Astrocyte (in vitro differentiated cells and primary cell): ENCODE measurements around the gene PRDM12. TPM values are rescaled to one million over a fixed set of nuclear protein-coding genes. Genes with fewer than 3 reads are reported as not detected.

Source experiments
- DNase-seq: peaks from one replicate; pipeline ENCODE4 v3.0.0-alpha.2; 2010; ENCODE audit warnings: low read depth
- FAIRE-seq: peaks from 2 replicates; lab custom pipeline; 2011; peaks lifted over from hg19 to GRCh38; lab: Jason Lieb, UNC
- H2AFZ ChIP-seq: 2 replicates; pipeline ENCODE4 v1.6.0; 2012; ENCODE audit warnings: low read depth, low read length, inconsistent platforms
- H3K27ac ChIP-seq: 2 replicates; pipeline ENCODE4 v1.5.1; 2011; ENCODE audit warnings: low read depth, low read length, inconsistent platforms
- H3K27me3 ChIP-seq: 2 replicates; pipeline ENCODE4 v1.6.0; 2011; ENCODE audit warnings: low read length, inconsistent platforms; ENCODE audit not compliant: insufficient read depth
- H3K36me3 ChIP-seq: 2 replicates; pipeline ENCODE4 v1.5.1; 2011; ENCODE audit warnings: low read length, inconsistent platforms; ENCODE audit not compliant: insufficient read depth
- H3K4me1 ChIP-seq: 2 replicates; pipeline ENCODE4 v1.5.1; 2011; ENCODE audit warnings: low read length, inconsistent platforms; ENCODE audit not compliant: insufficient read depth
- H3K4me2 ChIP-seq: 2 replicates; pipeline ENCODE4 v1.6.0; 2012; ENCODE audit warnings: low read length, inconsistent platforms
- H3K4me3 ChIP-seq: 2 replicates; pipeline ENCODE4 v1.5.1; 2011; ENCODE audit warnings: low read depth, mild to moderate bottlenecking, low read length, inconsistent platforms; ENCODE audit not compliant: insufficient read depth
- H3K79me2 ChIP-seq: 2 replicates; pipeline ENCODE4 v1.6.0; 2012; ENCODE audit warnings: mild to moderate bottlenecking, low read length, inconsistent platforms; ENCODE audit not compliant: insufficient read depth
- H3K9ac ChIP-seq: 2 replicates; pipeline ENCODE4 v1.6.0; 2012; ENCODE audit warnings: mild to moderate bottlenecking, low read length, inconsistent platforms
- H3K9me3 ChIP-seq: 2 replicates; pipeline ENCODE4 v1.5.1; 2012; ENCODE audit warnings: low read depth, mild to moderate bottlenecking, low read length, inconsistent platforms; ENCODE audit not compliant: insufficient read depth
- H4K20me1 ChIP-seq: 2 replicates; pipeline ENCODE4 v1.6.0; 2012; ENCODE audit warnings: low read length, inconsistent platforms; ENCODE audit not compliant: insufficient read depth
- H3K27ac Mint-ChIP-seq: one replicate; pipeline ENCODE4 v1.8.0; 2021; ENCODE audit warnings: mild to moderate bottlenecking, mixed read lengths; ENCODE audit not compliant: unreplicated experiment
- H3K27me3 Mint-ChIP-seq: one replicate; pipeline ENCODE4 v1.8.0; 2021; ENCODE audit warnings: low read depth, mixed read lengths; ENCODE audit not compliant: unreplicated experiment
- H3K36me3 Mint-ChIP-seq: one replicate; pipeline ENCODE4 v1.8.0; 2021; ENCODE audit warnings: low read depth, mixed read lengths; ENCODE audit not compliant: unreplicated experiment
- H3K4me1 Mint-ChIP-seq: one replicate; pipeline ENCODE4 v1.8.0; 2021; ENCODE audit warnings: low read depth, mixed read lengths; ENCODE audit not compliant: unreplicated experiment
- H3K4me3 Mint-ChIP-seq: one replicate; pipeline ENCODE4 v1.8.0; 2021; ENCODE audit warnings: mild to moderate bottlenecking, moderate library complexity, mixed read lengths; ENCODE audit not compliant: unreplicated experiment
- H3K9me3 Mint-ChIP-seq: one replicate; pipeline ENCODE4 v1.8.0; 2021; ENCODE audit warnings: mild to moderate bottlenecking, mixed read lengths; ENCODE audit not compliant: unreplicated experiment
- CTCF ChIP-seq: IDR thresholded peaks from 2 replicates; pipeline ENCODE4 v1.5.1; 2011; ENCODE audit warnings: low read depth, mild to moderate bottlenecking, inconsistent platforms, low read length, moderate library complexity; ENCODE audit not compliant: insufficient read depth
- EZH2 ChIP-seq: IDR thresholded peaks from 2 replicates; pipeline ENCODE4 v1.6.1; 2012; ENCODE audit warnings: mild to moderate bottlenecking, low read length, inconsistent platforms; ENCODE audit not compliant: insufficient read depth
- total RNA-seq: library from RNA; stranded (reverse); gene quantifications from 2 replicates; pipeline ENCODE4 v1.2.1, GENCODE V29; 2021

Gene PRDM12
- total RNA-seq, 1 donor from 2014 or later, result 0.23 TPM

DNA sequence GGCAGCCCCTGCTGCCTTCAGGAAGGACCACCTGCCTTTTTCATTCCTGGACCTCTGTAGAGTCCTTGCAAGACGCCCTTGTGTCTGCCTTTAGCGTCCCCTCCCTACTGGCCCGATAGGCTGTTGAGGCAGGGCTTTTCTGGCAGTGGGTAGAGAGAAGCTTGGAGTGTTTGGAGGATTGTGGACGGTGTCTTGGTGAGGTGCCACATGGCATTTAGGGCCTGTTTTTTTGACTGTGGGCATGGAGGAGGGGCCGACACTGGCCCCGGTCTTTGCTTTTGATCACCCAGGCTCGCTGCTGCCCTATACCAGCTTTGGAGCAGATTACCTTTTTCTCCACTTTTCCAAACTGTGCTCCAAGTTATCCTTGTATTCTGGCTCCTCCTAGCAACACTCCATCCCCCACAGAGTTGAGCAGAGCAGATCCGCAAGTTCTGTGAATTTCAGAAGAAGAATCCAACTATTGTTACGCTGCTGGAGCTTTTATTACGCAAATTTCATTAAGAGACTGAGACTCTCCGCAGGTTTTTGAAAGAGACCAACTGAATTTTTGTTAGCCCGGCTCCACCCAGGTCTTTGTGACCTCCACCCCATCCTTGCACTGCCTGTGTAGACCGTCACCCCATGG lies 34.8 kb upstream of the PRDM12 start:
- Histone ChIP-seq H4K20me1 (peaks cover 42% of the 10 kb centered on the region), H3K4me2 (no peak overlapping the region), H2AFZ (no peak overlapping the region), H3K79me2 (no peaks in the 10 kb centered on the region), H3K9ac (no peak overlapping the region), H3K27me3 (no peaks in the 10 kb centered on the region), H3K4me3 (no peak overlapping the region), H3K4me1 (no peaks in the 10 kb centered on the region), H3K27ac (no peak overlapping the region), H3K9me3 (no peaks in the 10 kb centered on the region), H3K36me3 (peaks cover 31% of the 10 kb centered on the region)
- Mint-ChIP-seq H3K36me3 (peaks cover 18% of the 10 kb centered on the region), H3K4me1 (peaks cover 4% of the 10 kb centered on the region), H3K9me3 (no peaks in the 10 kb centered on the region), H3K27me3 (no peaks in the 10 kb centered on the region), H3K27ac (no peak overlapping the region), H3K4me3 (no peak overlapping the region)
- FAIRE-seq (no peak), DNase-seq (no peak)
- TF ChIP-seq EZH2 (no peak), CTCF (no peak)

DNA sequence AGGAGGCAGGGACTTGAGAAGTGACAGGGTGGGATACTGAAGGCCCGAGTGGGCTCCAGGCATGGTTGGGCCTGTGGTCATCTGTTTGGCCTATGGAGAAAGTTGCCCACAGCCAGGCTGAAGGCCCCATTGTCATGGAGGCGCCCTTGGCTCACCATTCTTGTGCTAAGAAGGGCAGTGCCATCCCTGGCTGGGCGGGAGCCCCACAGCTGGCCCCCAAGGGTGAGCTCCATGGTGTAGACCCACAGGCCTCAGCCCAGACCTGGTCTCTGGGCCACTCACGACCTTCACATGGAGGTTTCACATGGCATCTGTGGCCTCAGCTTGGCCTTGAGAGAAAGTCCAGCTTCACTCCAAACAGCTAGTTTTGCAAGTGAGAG lies 34.3 kb upstream of the PRDM12 start:
- Histone ChIP-seq H3K27me3 (no peaks in the 10 kb centered on the region), H3K4me3 (no peak overlapping the region), H3K4me2 (no peak overlapping the region), H3K27ac (no peak overlapping the region), H3K79me2 (no peaks in the 10 kb centered on the region), H3K9me3 (no peaks in the 10 kb centered on the region), H3K36me3 (peaks cover 29% of the 10 kb centered on the region), H3K4me1 (no peaks in the 10 kb centered on the region), H2AFZ (no peak overlapping the region), H3K9ac (no peak overlapping the region), H4K20me1 (peaks cover 44% of the 10 kb centered on the region)
- peaks cover 22% of the 10 kb centered on the region for H3K36me3 Mint-ChIP-seq
- FAIRE-seq (no peak), DNase-seq (no peak)
- no peaks in the 10 kb centered on the region for H3K27me3 Mint-ChIP-seq
- TF ChIP-seq CTCF (no peak), EZH2 (no peak)
- peaks cover 4% of the 10 kb centered on the region for H3K4me1 Mint-ChIP-seq
- no peaks in the 10 kb centered on the region for H3K9me3 Mint-ChIP-seq
- H3K27ac Mint-ChIP-seq, result no peak overlapping the region
- H3K4me3 Mint-ChIP-seq, result no peak overlapping the region

- Mint-ChIP-seq H3K36me3 (peaks cover 21% of the 10 kb centered on the region), H3K27me3 (no peaks in the 10 kb centered on the region), H3K4me1 (peaks cover 2% of the 10 kb centered on the region), H3K4me3 (no peak overlapping the region), H3K9me3 (no peaks in the 10 kb centered on the region), H3K27ac (no peak overlapping the region)
- TF ChIP-seq EZH2, result no peak
- TF ChIP-seq CTCF, result no peak
- Histone ChIP-seq H3K27me3 (no peaks in the 10 kb centered on the region), H3K79me2 (no peaks in the 10 kb centered on the region), H4K20me1 (peaks cover 40% of the 10 kb centered on the region), H3K4me1 (no peaks in the 10 kb centered on the region), H3K9me3 (no peaks in the 10 kb centered on the region), H2AFZ (no peak overlapping the region), H3K4me3 (no peak overlapping the region), H3K36me3 (peaks cover 25% of the 10 kb centered on the region), H3K4me2 (no peak overlapping the region), H3K9ac (no peak overlapping the region), H3K27ac (no peak overlapping the region)
- FAIRE-seq (no peak), DNase-seq (no peak)
Observed at GRCh38 chr9:130630506-130631330, 33.7 kb upstream of the PRDM12 start.
